ENCODE results near the gene ADAMTSL2.
A peak's percentile ranks its signal among the peaks of the same experiment; 100 is the strongest.
"Not testable (repeated sequence)": the region's sequence is repeated elsewhere in the genome, so short reads cannot be mapped to it uniquely, and the experiment has no call there.

ADAMTSL2 gene

GRCh38 chr9:133563291-133563796, 28.8 kb downstream of the ADAMTSL2 start:
- DNase-seq (no peak), ATAC-seq (no peak)
- no peaks in the 10 kb centered on the region for H3K36me3 Mint-ChIP-seq (ENCODE audit: low read depth)
- peaks cover 19% of the 10 kb centered on the region for H3K4me1 Mint-ChIP-seq
- H3K27ac Mint-ChIP-seq: no peak overlapping the region
- no peak overlapping the region for H3K4me3 Mint-ChIP-seq
- H3K9me3 Mint-ChIP-seq: no peaks in the 10 kb centered on the region
- H3K27me3 Mint-ChIP-seq: peaks cover 4% of the 10 kb centered on the region

- not testable (repeated sequence) for H3K27ac Mint-ChIP-seq; H3K9me3 Mint-ChIP-seq; DNase-seq; ATAC-seq; H3K36me3 Mint-ChIP-seq (ENCODE audit: low read depth); H3K27me3 Mint-ChIP-seq; H3K4me3 Mint-ChIP-seq
- H3K4me1 Mint-ChIP-seq: peaks cover 14% of the 10 kb centered on the region
Measured at GRCh38 chr9:133563814-133564213, 29.3 kb downstream of the ADAMTSL2 start.

GRCh38 chr9:133564451-133565116, 30.1 kb downstream of the ADAMTSL2 start:
- Mint-ChIP-seq H3K36me3 (ENCODE audit: low read depth) (no peaks in the 10 kb centered on the region), H3K4me1 (peaks cover 11% of the 10 kb centered on the region), H3K4me3 (no peak overlapping the region), H3K27me3 (peaks cover 4% of the 10 kb centered on the region), H3K27ac (no peak overlapping the region), H3K9me3 (no peaks in the 10 kb centered on the region)
- DNase-seq: no peak
- ATAC-seq: no peak

GRCh38 chr9:133566382-133566781, 31.9 kb downstream of the ADAMTSL2 start:
- DNase-seq (no peak), ATAC-seq (no peak)
- Mint-ChIP-seq H3K36me3 (ENCODE audit: low read depth) (no peaks in the 10 kb centered on the region), H3K4me1 (peaks cover 7% of the 10 kb centered on the region), H3K4me3 (no peak overlapping the region), H3K9me3 (no peaks in the 10 kb centered on the region), H3K27me3 (no peaks in the 10 kb centered on the region), H3K27ac (no peak overlapping the region)

GRCh38 chr9:133566817-133567216, 32.3 kb downstream of the ADAMTSL2 start:
- Mint-ChIP-seq H3K27me3 (no peaks in the 10 kb centered on the region), H3K4me3 (no peak overlapping the region), H3K36me3 (ENCODE audit: low read depth) (no peaks in the 10 kb centered on the region), H3K27ac (no peak overlapping the region), H3K9me3 (no peaks in the 10 kb centered on the region), H3K4me1 (peaks cover 7% of the 10 kb centered on the region)
- ATAC-seq (no peak), DNase-seq (no peak)

GRCh38 chr9:133568186-133568585, 33.7 kb downstream of the ADAMTSL2 start:
- Mint-ChIP-seq H3K27ac (no peak overlapping the region), H3K27me3 (no peaks in the 10 kb centered on the region), H3K9me3 (no peaks in the 10 kb centered on the region), H3K4me1 (peaks cover 4% of the 10 kb centered on the region), H3K4me3 (no peak overlapping the region), H3K36me3 (ENCODE audit: low read depth) (no peaks in the 10 kb centered on the region)
- no peak for DNase-seq
- no peak for ATAC-seq

- Mint-ChIP-seq H3K36me3 (ENCODE audit: low read depth) (no peaks in the 10 kb centered on the region), H3K27me3 (no peaks in the 10 kb centered on the region)
- ATAC-seq: no peak
Measured at GRCh38 chr9:133569121-133569785, 34.7 kb downstream of the ADAMTSL2 start.

GRCh38 chr9:133569891-133570690, 35.6 kb downstream of the ADAMTSL2 start:
- no peak overlapping the region for H3K27ac Mint-ChIP-seq
- H3K27me3 Mint-ChIP-seq: no peaks in the 10 kb centered on the region
- H3K9me3 Mint-ChIP-seq: no peaks in the 10 kb centered on the region
- H3K4me3 Mint-ChIP-seq: no peak overlapping the region
- DNase-seq (no peak), ATAC-seq (no peak)
- no peaks in the 10 kb centered on the region for H3K4me1 Mint-ChIP-seq
- no peaks in the 10 kb centered on the region for H3K36me3 Mint-ChIP-seq (ENCODE audit: low read depth)

More at GRCh38 chr9:133569121-133569785, 34.7 kb downstream of the ADAMTSL2 start:
- Mint-ChIP-seq H3K27ac (no peak overlapping the region), H3K9me3 (no peaks in the 10 kb centered on the region), H3K4me1 (no peaks in the 10 kb centered on the region), H3K4me3 (no peak overlapping the region)
- DNase-seq: no peak

GRCh38 chr9:133570691-133571080, 36.2 kb downstream of the ADAMTSL2 start:
- no peaks in the 10 kb centered on the region for H3K9me3 Mint-ChIP-seq
- no peak for DNase-seq
- no peak for ATAC-seq
- no peaks in the 10 kb centered on the region for H3K4me1 Mint-ChIP-seq
- H3K27ac Mint-ChIP-seq: no peak overlapping the region
- no peaks in the 10 kb centered on the region for H3K36me3 Mint-ChIP-seq (ENCODE audit: low read depth)
- H3K4me3 Mint-ChIP-seq: no peak overlapping the region
- H3K27me3 Mint-ChIP-seq: no peaks in the 10 kb centered on the region

- Mint-ChIP-seq H3K4me1 (no peaks in the 10 kb centered on the region), H3K9me3 (no peaks in the 10 kb centered on the region), H3K4me3 (no peak overlapping the region), H3K27me3 (peaks cover 4% of the 10 kb centered on the region), H3K36me3 (ENCODE audit: low read depth) (no peaks in the 10 kb centered on the region), H3K27ac (no peak overlapping the region)
- no peak for DNase-seq
- no peak for ATAC-seq
Measured at GRCh38 chr9:133571391-133571890, 36.9 kb downstream of the ADAMTSL2 start.

- Mint-ChIP-seq H3K27me3 (peaks cover 9% of the 10 kb centered on the region), H3K4me1 (peaks cover 4% of the 10 kb centered on the region), H3K4me3 (no peak overlapping the region), H3K27ac (no peak overlapping the region), H3K36me3 (ENCODE audit: low read depth) (no peaks in the 10 kb centered on the region), H3K9me3 (no peaks in the 10 kb centered on the region)
- peak; percentile 4 for ATAC-seq
- no peak for DNase-seq
Measured at GRCh38 chr9:133571896-133572595, 37.5 kb downstream of the ADAMTSL2 start.

- DNase-seq (no peak), ATAC-seq (no peak)
- Mint-ChIP-seq H3K27me3 (peaks cover 13% of the 10 kb centered on the region), H3K36me3 (ENCODE audit: low read depth) (no peaks in the 10 kb centered on the region), H3K4me1 (peaks cover 4% of the 10 kb centered on the region), H3K9me3 (no peaks in the 10 kb centered on the region), H3K27ac (no peak overlapping the region), H3K4me3 (no peak overlapping the region)
Measured at GRCh38 chr9:133572821-133573361, 38.4 kb downstream of the ADAMTSL2 start.

GRCh38 chr9:133573791-133574515, 39.4 kb downstream of the ADAMTSL2 start:
- peaks cover 18% of the 10 kb centered on the region for H3K27me3 Mint-ChIP-seq
- H3K27ac Mint-ChIP-seq: no peak overlapping the region
- DNase-seq: no peak
- no peaks in the 10 kb centered on the region for H3K36me3 Mint-ChIP-seq (ENCODE audit: low read depth)
- H3K4me3 Mint-ChIP-seq: no peak overlapping the region
- no peak for ATAC-seq
- H3K9me3 Mint-ChIP-seq: no peaks in the 10 kb centered on the region
- peaks cover 4% of the 10 kb centered on the region for H3K4me1 Mint-ChIP-seq
